Right lobe of liver (tissue), 6 donors: ENCODE results near the gene SCAP. TPM values are rescaled to one million over a fixed set of nuclear protein-coding genes. Genes with fewer than 3 reads are reported as not detected.

ENCODE experiments used
- ATAC-seq, 4 donors: fragments of 200-7000 bp; cut with Tn5 transposase; one replicate each; pipeline ENCODE4 v1.9.1; 2020; ENCODE audit warnings: mild to moderate bottlenecking in 4 of 4, moderate library complexity in 4 of 4
- DNase-seq, 3 donors: peaks; one replicate each; pipeline ENCODE4 v3.0.0-alpha.2; 2020
- H3K27ac ChIP-seq, 3 donors: fragments of 200-600 bp; one replicate each; pipeline ENCODE4 v1.8.0; 2022
- H3K27me3 ChIP-seq, 2 donors: fragments of 200-600 bp; one replicate each; pipeline ENCODE4 v1.8.0; 2022
- H3K36me3 ChIP-seq, 4 donors: fragments of 200-600 bp; sonication (generic) in 1 of 4; one replicate each; pipeline versions ENCODE4 v1.5.1 to v1.8.0; 2017 to 2022; ENCODE audit warnings: control low read depth in 1 of 4
- H3K4me1 ChIP-seq, 4 donors: fragments of 200-600 bp; sonication (generic) in 1 of 4; one replicate each; pipeline versions ENCODE4 v1.5.1 to v1.8.0; 2017 to 2022; ENCODE audit warnings: control low read depth in 1 of 4
- H3K4me3 ChIP-seq, 3 donors: fragments of 200-600 bp; one replicate each; pipeline ENCODE4 v1.8.0; 2022
- H3K9me3 ChIP-seq, 4 donors: fragments of 200-600 bp; sonication (generic) in 1 of 4; one replicate each; pipeline versions ENCODE4 v1.5.1 to v1.8.0; 2017 to 2022; ENCODE audit warnings: control low read depth in 1 of 4
- POLR2A ChIP-seq: fragments of 450-650 bp; IDR thresholded peaks from one replicate; pipeline ENCODE4 v1.6.1; 2017; ENCODE audit warnings: antibody characterized with exemption, mild to moderate bottlenecking
- WGBS: methylation state at CpG from one replicate; pipeline ENCODE4 v1.1.6; 2018; ENCODE audit warnings: low coverage, low lambda C conversion rate; ENCODE audit not compliant: insufficient coverage; ENCODE audit errors: missing lambda C conversion rate; 5-methylcytosine and 5-hydroxymethylcytosine counted together
- intact Hi-C, 2 donors: fragments of 100-400 bp; cut with DNase I; formaldehyde crosslinking; loops; one replicate each; pipeline versions ENCODE4 v1.11.2 to v1.14.1; 2022
- total RNA-seq, 6 experiments: library from RNA; depleted of rRNA in 2 of 6; stranded (reverse); fragments of >200 nt in 2 of 6; fragmentation: NEBNext Ultra II Directional in 3 of 6; extraction: Animal tissue kit (Norgen Biotek cat#: 25700) in 3 of 6; gene quantifications; one replicate each; pipeline versions ENCODE4 v1.1.0 to v1.2.4, GENCODE V29; 2016 to 2023
- TF ChIP-seq, protein P1 (sequence below), 4 donors: fragments of 200-600 bp in 3 of 4; fragments of 450-650 bp in 1 of 4; IDR thresholded peaks; one replicate each; pipeline versions ENCODE4 v1.5.1 to v1.8.0; 2016 to 2022; ENCODE audit warnings: antibody characterized with exemption in 4 of 4, mild to moderate bottlenecking in 2 of 4
- donor health status: DM: no; HTN: yes; CAD: no.
- donor health status: DM: no; HTN: no; CAD: no.
- donor health status: DM: no; HTN: no; CAD: no.
- donor health status: DM: no; HTN: yes; CAD: no.
- donor health status: DM: no; HTN: yes; CAD: no.

The SCAP gene
- total RNA-seq, 6 experiments from 2014 or later = 48.8 to 85.1 (median 78.9) TPM

- Histone ChIP-seq H3K36me3 (peaks cover 0 to 46% (median 6%) of the 10 kb centered on the region in 4 donors), H3K27ac (no peak overlapping the region), H3K9me3 (no peaks in the 10 kb centered on the region), H3K4me3 (no peak overlapping the region), H3K4me1 (peaks cover 0 to 45% (median 17%) of the 10 kb centered on the region in 4 donors), H3K27me3 (no peaks in the 10 kb centered on the region)
- TF ChIP-seq, protein P1, sequence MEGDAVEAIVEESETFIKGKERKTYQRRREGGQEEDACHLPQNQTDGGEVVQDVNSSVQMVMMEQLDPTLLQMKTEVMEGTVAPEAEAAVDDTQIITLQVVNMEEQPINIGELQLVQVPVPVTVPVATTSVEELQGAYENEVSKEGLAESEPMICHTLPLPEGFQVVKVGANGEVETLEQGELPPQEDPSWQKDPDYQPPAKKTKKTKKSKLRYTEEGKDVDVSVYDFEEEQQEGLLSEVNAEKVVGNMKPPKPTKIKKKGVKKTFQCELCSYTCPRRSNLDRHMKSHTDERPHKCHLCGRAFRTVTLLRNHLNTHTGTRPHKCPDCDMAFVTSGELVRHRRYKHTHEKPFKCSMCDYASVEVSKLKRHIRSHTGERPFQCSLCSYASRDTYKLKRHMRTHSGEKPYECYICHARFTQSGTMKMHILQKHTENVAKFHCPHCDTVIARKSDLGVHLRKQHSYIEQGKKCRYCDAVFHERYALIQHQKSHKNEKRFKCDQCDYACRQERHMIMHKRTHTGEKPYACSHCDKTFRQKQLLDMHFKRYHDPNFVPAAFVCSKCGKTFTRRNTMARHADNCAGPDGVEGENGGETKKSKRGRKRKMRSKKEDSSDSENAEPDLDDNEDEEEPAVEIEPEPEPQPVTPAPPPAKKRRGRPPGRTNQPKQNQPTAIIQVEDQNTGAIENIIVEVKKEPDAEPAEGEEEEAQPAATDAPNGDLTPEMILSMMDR (IDR thresholded peaks at IDR 0.05) = no peak
- no peak for TF ChIP-seq POLR2A
- WGBS = no CpG with 5 or more reads among the region's 17 CpGs
- DNase-seq (peak in 2 of 3 donors; percentile 27 to 52), ATAC-seq (no peak)
- intact Hi-C loops = loop anchor here (5.0 kb wide), 1 partner anchor 58 kb away; the partner anchor contains the start of gene SCAP (in 2 of the 2)
These were observed 56.4 kb downstream of the SCAP start for GRCh38 chr3:47419083-47420043.

GRCh38 chr3:47418167-47419082 is 57.3 kb downstream of the SCAP start:
- Histone ChIP-seq H3K9me3 (no peaks in the 10 kb centered on the region), H3K27ac (no peak overlapping the region), H3K4me1 (peaks cover 0 to 37% (median 12%) of the 10 kb centered on the region in 4 donors), H3K36me3 (peaks cover 0 to 56% (median 10%) of the 10 kb centered on the region in 4 donors), H3K4me3 (no peak overlapping the region), H3K27me3 (no peaks in the 10 kb centered on the region)
- 89% methylated on average over 6 of the region's 53 CpGs for WGBS
- peak in 2 of 3 donors; percentile 27 to 50 for DNase-seq
- no peak for TF ChIP-seq POLR2A
- TF ChIP-seq, protein P1 (IDR thresholded peaks at IDR 0.05) = no peak
- intact Hi-C loops = no loop called here
- ATAC-seq = no peak

DNA sequence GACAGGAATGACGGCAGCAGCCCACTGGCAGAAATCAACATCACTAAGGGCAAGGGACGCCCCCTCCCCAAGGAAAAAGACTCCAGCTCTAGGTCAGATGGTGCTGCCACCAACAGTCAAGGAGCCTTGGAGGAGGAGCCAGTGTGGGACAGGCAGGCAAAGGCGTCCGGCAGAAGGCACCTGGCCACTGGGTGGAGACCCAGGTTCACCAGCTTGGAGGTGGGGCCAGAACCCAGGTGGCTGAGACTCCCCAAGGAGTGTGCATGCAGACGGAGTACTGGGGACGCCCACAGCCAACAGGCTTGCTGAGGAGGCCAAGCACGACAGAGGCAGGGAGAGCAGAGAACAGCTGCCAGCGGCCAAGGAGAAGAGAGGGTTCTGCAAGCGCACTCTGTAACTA is 59.7 kb downstream of the SCAP start:
- intact Hi-C loops = no loop called here

More for the DNA sequence above, 59.7 kb downstream of the SCAP start:
- Histone ChIP-seq H3K4me1 (peaks cover 0 to 14% (median under 1%) of the 10 kb centered on the region in 4 donors), H3K9me3 (no peaks in the 10 kb centered on the region), H3K4me3 (no peak overlapping the region), H3K36me3 (peaks cover 0 to 78% (median 18%) of the 10 kb centered on the region in 4 donors), H3K27me3 (no peaks in the 10 kb centered on the region), H3K27ac (no peak overlapping the region)
- no peak for TF ChIP-seq POLR2A
- TF ChIP-seq, protein P1 (IDR thresholded peaks at IDR 0.05) = no peak
- 71% methylated on average over 7 of the region's 9 CpGs for WGBS
- no peak for ATAC-seq
- no peak for DNase-seq
